ENCODE data around the gene GJC3. TPM values are rescaled to one million over a fixed set of nuclear protein-coding genes. Genes with fewer than 3 reads are reported as not detected.

The GJC3 gene
- total and polyA plus RNA-seq, 2 of the 13 experiments (the other 11 are each of a cell fraction or from before 2014, with no cell fraction given) = 0.75 to 1.4 TPM

- no peak for TF ChIP-seq ZNF704 (CRISPR knock-in tag; IDR thresholded peaks at IDR 0.05; ENCODE audit: borderline replicate concordance)
- TF ChIP-seq ZNF281 (CRISPR knock-in tag; IDR thresholded peaks at IDR 0.05; ENCODE audit: borderline replicate concordance) = no peak
- TF ChIP-seq MED1 (CRISPR knock-in tag; IDR thresholded peaks at IDR 0.05) = peak; percentile 50; the same call in 1 of the 2 replicates
- TF ChIP-seq ZNF136 (CRISPR knock-in tag; IDR thresholded peaks at IDR 0.05; ENCODE audit: low read depth) = no peak
- no peak for TF ChIP-seq ZNF780A (CRISPR knock-in tag; IDR thresholded peaks at IDR 0.05)
- no peak for TF ChIP-seq ZNF589 (CRISPR knock-in tag; conservative IDR thresholded peaks at IDR 0.05)
- no peak; a peak in 1 of 4 replicates for TF ChIP-seq MAFK (conservative IDR thresholded peaks at IDR 0.05 in 1 of 2, IDR thresholded peaks at IDR 0.05 in 1 of 2; ENCODE audit: low read length in 2 of 2)
- TF ChIP-seq ZZZ3 (CRISPR knock-in tag; IDR thresholded peaks at IDR 0.05; ENCODE audit: borderline replicate concordance) = no peak
- TF ChIP-seq MAFF (IDR thresholded peaks at IDR 0.05; ENCODE audit: low read depth, low read length) = no peak
- no peak for TF ChIP-seq ZNF430 (CRISPR knock-in tag; IDR thresholded peaks at IDR 0.05)
- TF ChIP-seq ZNF354B (CRISPR knock-in tag; IDR thresholded peaks at IDR 0.05) = no peak
- no peak for TF ChIP-seq KMT2A (CRISPR knock-in tag; IDR thresholded peaks at IDR 0.05)
- TF ChIP-seq THYN1 (CRISPR knock-in tag; IDR thresholded peaks at IDR 0.05; ENCODE audit: borderline replicate concordance, low read depth) = no peak
- no peak for TF ChIP-seq HINFP (CRISPR knock-in tag; IDR thresholded peaks at IDR 0.05; ENCODE audit: low read depth)
- TF ChIP-seq SP1 (IDR thresholded peaks at IDR 0.05) = no peak
- TF ChIP-seq SP1 (CRISPR knock-in tag; IDR thresholded peaks at IDR 0.05) = peak; percentile 72
- no peak for TF ChIP-seq BRCA1 (CRISPR knock-in tag; IDR thresholded peaks at IDR 0.05)
- no peak for TF ChIP-seq ZNF776 (CRISPR knock-in tag; IDR thresholded peaks at IDR 0.05)
- TF ChIP-seq ETV5 (CRISPR knock-in tag; IDR thresholded peaks at IDR 0.05; ENCODE audit: borderline replicate concordance) = no peak
- TF ChIP-seq LRRFIP1 (CRISPR knock-in tag; conservative IDR thresholded peaks at IDR 0.05) = no peak
- 0 out of 2 replicates have a peak, but pooled peaks have one; percentile 28 for TF ChIP-seq ZSCAN29 (CRISPR knock-in tag; conservative IDR thresholded peaks at IDR 0.05)
- peak; percentile 33; the same call in 1 of the 2 replicates for TF ChIP-seq RXRB (CRISPR knock-in tag; IDR thresholded peaks at IDR 0.05; ENCODE audit: borderline replicate concordance)
These were observed 46.5 kb upstream of the GJC3 start, which contains the start of gene AZGP1 (continued) for GRCh38 chr7:99975782-99976521.

Measured in HepG2 (cell line).